Right lobe of liver (tissue), 4 donors: ENCODE results near the gene MYLK2.

Source experiments
- CTCF ChIP-seq, 4 donors: fragments of 200-600 bp in 3 of 4; fragments of 450-650 bp in 1 of 4; IDR thresholded peaks; one replicate each; pipeline versions ENCODE4 v1.5.1 to v1.8.0; 2016 to 2022; ENCODE audit warnings: antibody characterized with exemption in 4 of 4, mild to moderate bottlenecking in 2 of 4
- POLR2A ChIP-seq: fragments of 450-650 bp; IDR thresholded peaks from one replicate; pipeline ENCODE4 v1.6.1; 2017; ENCODE audit warnings: antibody characterized with exemption, mild to moderate bottlenecking
- donor health status: DM: no; HTN: no; CAD: no.
- donor health status: DM: no; HTN: no; CAD: no.
- donor health status: DM: no; HTN: yes; CAD: no.

GRCh38 chr20:31817461-31817860 is 1.7 kb upstream of the MYLK2 start:
- TF ChIP-seq CTCF (IDR thresholded peaks at IDR 0.05) (no peak), POLR2A (no peak)
